HuH-7.5 (cell line): ENCODE measurements around the gene C1orf115.
"Not testable (repeated sequence)": the region's sequence is repeated elsewhere in the genome, so short reads cannot be mapped to it uniquely, and the experiment has no call there.

Experiments
- DNase-seq: peaks from one replicate; pipeline ENCODE4 v3.0.0; 2011; ENCODE audit warnings: low spot score

Gene C1orf115

GRCh38 chr1:220726634-220727033 lies 36.5 kb downstream of the C1orf115 start:
- DNase-seq, result no peak

GRCh38 chr1:220727519-220727918 lies 37.4 kb downstream of the C1orf115 start:
- no peak for DNase-seq

- DNase-seq, result no peak
Measured at GRCh38 chr1:220730486-220730885, 40.3 kb downstream of the C1orf115 start.

DNA sequence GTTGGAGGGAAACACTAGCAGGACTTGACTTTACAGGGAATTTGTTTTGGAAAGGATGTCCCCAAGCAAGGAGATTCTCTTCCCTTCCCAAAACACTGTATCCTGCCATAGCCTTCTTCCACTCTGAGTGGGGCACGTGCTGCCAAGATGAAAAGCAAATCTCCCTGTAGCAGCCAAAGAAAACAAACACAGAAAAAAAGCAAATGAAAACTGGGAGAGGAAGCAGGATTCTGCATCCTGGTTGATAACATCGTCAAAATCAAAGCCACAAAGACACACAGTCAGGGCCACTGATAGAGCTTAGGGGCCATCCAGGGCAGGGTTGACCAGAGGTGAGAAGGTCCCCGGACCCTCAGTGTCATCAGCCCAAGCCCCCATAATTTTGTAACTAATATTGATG lies 42.0 kb downstream of the C1orf115 start:
- DNase-seq, result no peak

DNA sequence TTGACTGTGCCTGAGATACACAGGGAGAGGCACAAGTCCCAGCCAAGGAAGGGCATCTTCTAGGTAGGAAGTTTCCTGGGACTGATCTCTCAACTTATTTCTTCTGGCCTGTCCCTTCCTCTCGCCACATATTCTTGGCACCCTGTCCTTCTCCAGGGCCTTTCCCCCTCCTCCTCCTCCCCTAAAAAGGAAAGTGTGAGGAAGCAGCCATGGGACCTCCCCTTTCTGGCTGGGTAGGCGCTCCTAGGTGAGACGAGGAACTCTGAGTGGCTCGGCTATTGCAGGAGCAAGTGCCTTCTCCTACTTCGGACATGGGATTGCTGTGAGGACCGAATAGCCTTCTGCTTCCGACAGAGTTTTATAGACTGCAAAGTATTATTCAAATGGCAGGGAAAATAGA lies 42.5 kb downstream of the C1orf115 start:
- DNase-seq, result no peak

DNA sequence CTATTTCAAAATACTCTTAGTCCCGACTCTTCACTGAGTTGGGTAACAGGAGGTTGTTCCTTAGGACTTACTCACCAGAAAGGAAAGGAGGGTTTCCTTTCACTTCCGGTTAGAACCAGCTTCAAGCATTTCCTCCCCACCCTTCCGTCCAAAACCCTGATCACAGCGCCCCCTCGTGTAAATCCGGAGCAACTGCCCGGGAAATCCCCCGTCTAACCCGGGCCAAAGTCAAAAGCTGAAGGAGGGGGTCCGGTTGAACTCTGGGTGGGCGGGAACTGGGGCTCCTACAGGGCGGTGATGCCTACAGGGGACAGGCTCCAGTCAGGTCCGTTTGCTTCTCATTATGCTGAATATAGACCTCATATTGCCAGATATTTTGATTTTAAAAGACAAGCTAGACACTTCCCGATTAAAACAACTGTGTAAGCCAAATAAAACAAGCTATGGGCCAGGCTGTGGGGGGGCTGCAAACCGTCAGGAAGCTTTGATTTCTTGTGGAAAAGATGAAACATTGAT lies 43.0 kb downstream of the C1orf115 start:
- peak; percentile 66 for DNase-seq

- DNase-seq, result no peak
Measured at GRCh38 chr1:220734571-220735326, 44.6 kb downstream of the C1orf115 start.

GRCh38 chr1:220736283-220736682 lies 46.1 kb downstream of the C1orf115 start:
- not testable (repeated sequence) for DNase-seq

- DNase-seq, result no peak
Measured at GRCh38 chr1:220741349-220741748, 51.2 kb downstream of the C1orf115 start.

- DNase-seq, result no peak
Measured at GRCh38 chr1:220741825-220742224, 51.7 kb downstream of the C1orf115 start.

DNA sequence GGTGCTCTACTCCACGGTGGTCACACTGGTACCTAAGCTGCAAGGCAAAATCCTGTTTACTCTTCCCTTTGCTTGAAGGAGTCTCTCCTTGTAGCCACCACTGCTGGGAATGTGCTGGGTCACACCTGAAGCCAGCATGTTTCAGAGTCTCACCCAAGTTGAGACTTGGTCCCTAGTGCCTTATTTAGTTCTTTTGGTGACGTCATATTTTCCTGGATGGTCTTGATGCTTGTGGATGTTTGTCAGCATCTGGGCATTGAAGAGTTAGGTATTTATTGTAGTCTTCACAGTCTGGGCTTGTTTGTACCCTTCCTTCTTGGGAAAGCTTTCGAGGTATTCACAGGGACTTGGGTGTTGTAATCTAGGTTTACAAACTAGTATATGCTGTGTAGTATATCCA lies 52.4 kb downstream of the C1orf115 start:
- DNase-seq, result no peak

GRCh38 chr1:220746851-220747250 lies 56.7 kb downstream of the C1orf115 start:
- DNase-seq, result no peak

DNA sequence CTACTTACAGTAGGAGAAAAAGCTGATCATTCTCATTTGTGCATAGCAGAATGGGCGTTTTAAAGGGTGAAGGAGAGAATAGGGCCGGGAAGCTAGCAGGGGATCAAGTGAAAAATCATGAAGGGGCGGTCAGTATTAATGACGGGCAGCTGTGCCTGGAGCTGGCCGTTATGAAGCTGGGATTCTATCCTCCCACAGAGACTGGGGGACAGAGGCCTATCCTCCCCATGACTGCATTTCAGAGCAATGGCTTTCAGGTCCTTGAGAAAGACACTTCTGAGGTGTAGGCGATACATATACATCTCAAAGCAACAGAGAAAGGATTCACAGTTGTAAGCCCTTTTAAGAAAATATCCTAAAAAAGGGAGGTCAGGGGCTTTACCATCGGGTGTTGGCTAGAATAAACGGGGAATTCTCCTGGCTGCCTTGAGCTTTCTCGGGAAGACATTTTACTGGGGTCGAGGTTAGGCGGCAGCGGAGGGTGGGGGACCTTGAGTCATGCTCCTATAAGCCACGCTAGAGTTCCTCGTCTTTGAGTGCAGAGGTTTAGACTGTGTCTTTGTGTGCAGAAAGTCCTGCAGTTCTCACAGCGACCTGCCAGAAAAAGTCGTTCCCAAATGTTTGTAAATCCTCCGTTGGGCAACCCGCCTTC lies 57.4 kb downstream of the C1orf115 start:
- DNase-seq, result no peak

GRCh38 chr1:220748089-220748934 lies 58.1 kb downstream of the C1orf115 start, which contains the start of gene MTARC2:
Gene MTARC2, plus strand, starts transcription at chr1:220748322. Its CDS starts 210 bp downstream, at chr1:220748532.
- DNase-seq, result peak; percentile 74
